KOPT-K1 (cell line): ENCODE results near the gene NUP107.

Experiments used
- H3K27ac ChIP-seq: fragments of 200-600 bp; sonication (generic); 2 replicates; pipeline ENCODE4 v1.5.1; 2016; ENCODE audit warnings: antibody characterized with exemption, mild to moderate bottlenecking, low read depth, low read length; ENCODE audit not compliant: poor library complexity, severe bottlenecking
- H3K36me3 ChIP-seq: fragments of 200-600 bp; sonication (generic); 2 replicates; pipeline ENCODE4 v1.5.1; 2017; ENCODE audit warnings: antibody characterized with exemption, mild to moderate bottlenecking, low read length, moderate library complexity; ENCODE audit not compliant: insufficient read depth
- H3K9me3 ChIP-seq: fragments of 200-600 bp; sonication (generic); 2 replicates; pipeline ENCODE4 v1.5.1; 2017; ENCODE audit warnings: antibody characterized with exemption, low read length, mild to moderate bottlenecking; ENCODE audit not compliant: insufficient read depth, poor library complexity, severe bottlenecking

NUP107 gene

DNA sequence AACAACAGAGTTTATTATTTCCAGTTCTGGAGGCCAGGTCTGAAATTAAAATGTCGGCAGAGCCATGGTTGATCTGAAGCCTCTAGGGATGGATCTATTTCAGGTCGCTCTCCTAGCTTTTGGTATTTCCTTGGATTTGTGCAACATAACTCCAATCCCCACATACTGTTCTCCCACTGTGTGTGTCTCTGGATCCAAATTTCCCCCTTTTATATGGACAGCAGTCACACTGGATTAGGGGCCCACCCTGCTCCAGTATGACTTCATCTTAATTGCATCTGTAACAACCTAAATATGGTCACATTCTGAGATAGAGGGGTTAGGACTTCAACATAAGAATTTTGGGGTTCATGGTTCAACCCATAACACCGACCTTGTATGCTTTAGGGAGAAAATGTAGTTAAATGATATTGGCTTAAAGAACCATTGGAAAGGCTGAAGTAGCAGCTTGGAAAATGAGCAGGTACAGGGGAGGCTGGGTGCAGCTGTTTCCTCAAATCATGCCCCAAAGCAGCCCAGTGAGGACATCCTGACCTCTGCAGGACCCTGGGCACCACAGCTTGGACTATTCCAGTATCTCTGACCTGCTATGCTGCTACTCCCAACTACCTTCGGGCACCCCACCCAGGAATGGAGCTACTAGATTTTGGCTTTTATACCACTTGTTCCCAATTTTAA lies 107.3 kb downstream of the NUP107 start:
- no peaks in the 10 kb centered on the region for H3K9me3 ChIP-seq
- H3K36me3 ChIP-seq: no peaks in the 10 kb centered on the region
- no peak overlapping the region for H3K27ac ChIP-seq

DNA sequence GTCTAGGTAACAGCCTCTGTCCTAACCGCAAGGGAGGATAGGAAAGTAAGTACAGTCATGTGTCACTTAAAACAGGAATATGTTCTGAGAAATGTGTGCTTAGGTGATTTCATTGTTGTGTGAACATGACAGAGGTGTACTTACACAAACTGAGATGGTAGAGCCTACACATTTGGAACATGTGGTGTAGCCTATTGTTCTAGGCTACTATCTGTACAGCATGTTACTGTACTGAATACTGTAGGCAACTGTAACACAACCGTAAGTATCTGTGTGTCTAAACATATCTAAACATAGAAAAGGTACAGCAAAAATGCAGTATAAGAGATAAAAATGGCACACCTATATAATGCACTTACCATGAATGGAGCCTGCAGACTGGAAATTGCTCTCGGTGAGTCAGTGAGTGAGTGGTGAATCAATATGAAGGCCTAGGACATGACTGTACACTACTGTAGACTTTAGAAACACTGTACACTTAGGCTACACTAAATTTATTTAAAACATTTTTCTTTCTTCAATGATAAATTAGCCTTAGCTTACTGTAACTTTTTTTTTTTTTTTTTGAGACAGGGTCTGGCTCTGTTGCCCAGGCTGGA lies 108.0 kb downstream of the NUP107 start:
- H3K36me3 ChIP-seq: no peaks in the 10 kb centered on the region
- H3K27ac ChIP-seq: no peak overlapping the region
- no peaks in the 10 kb centered on the region for H3K9me3 ChIP-seq
